HepG2 (cell line): ENCODE measurements around the gene CARS2. TPM values are rescaled to one million over a fixed set of nuclear protein-coding genes. Genes with fewer than 3 reads are reported as not detected.
A peak's percentile ranks its signal among the peaks of the same experiment; 100 is the strongest.

Experiments
- ARID2 ChIP-seq: sonication (generic); formaldehyde crosslinking; IDR thresholded peaks from 2 replicates; pipeline ENCODE4 v1.8.1; 2022; ENCODE audit warnings: mild to moderate bottlenecking, missing genetic modification reagents, borderline replicate concordance
- BORCS8-MEF2B ChIP-seq: sonication (generic); formaldehyde crosslinking; IDR thresholded peaks from 2 replicates; pipeline ENCODE4 v1.8.0; 2022; ENCODE audit warnings: mild to moderate bottlenecking, missing genetic modification reagents
- CBFB ChIP-seq: sonication (generic); formaldehyde crosslinking; IDR thresholded peaks from 2 replicates; pipeline ENCODE4 v1.4.0; 2020; ENCODE audit warnings: missing genetic modification reagents
- MIER3 ChIP-seq: IDR thresholded peaks from 2 replicates; pipeline ENCODE4 v1.6.1; 2016; ENCODE audit warnings: missing compliant biosample characterization, borderline replicate concordance
- PHF20 ChIP-seq: sonication (generic); formaldehyde crosslinking; IDR thresholded peaks from 2 replicates; pipeline ENCODE4 v1.5.0; 2020; ENCODE audit warnings: mild to moderate bottlenecking, missing genetic modification reagents
- REPIN1 ChIP-seq: sonication (generic); formaldehyde crosslinking; IDR thresholded peaks from 2 replicates; pipeline ENCODE4 v1.8.0; 2022; ENCODE audit warnings: missing genetic modification reagents, low read depth, mild to moderate bottlenecking, borderline replicate concordance
- RNF2 ChIP-seq: fragments of 450-650 bp; conservative IDR thresholded peaks from 2 replicates; pipeline ENCODE4 v1.6.1; 2016; ENCODE audit warnings: low read depth
- SMARCE1 ChIP-seq: fragments of 450-650 bp; IDR thresholded peaks from 2 replicates; pipeline ENCODE4 v1.6.1; 2017; ENCODE audit warnings: borderline replicate concordance
- TFAP4 ChIP-seq: sonication (generic); IDR thresholded peaks from 2 replicates; pipeline ENCODE4 v1.6.1; 2016; ENCODE audit warnings: low read depth, borderline replicate concordance
- THAP9 ChIP-seq: sonication (generic); formaldehyde crosslinking; IDR thresholded peaks from 2 replicates; pipeline ENCODE4; 2020; ENCODE audit warnings: missing genetic modification reagents, mild to moderate bottlenecking, borderline replicate concordance
- TRIM24 ChIP-seq: sonication (generic); formaldehyde crosslinking; IDR thresholded peaks from 2 replicates; pipeline ENCODE4 v1.8.0; 2022; ENCODE audit warnings: mild to moderate bottlenecking, missing genetic modification reagents
- ZNF138 ChIP-seq: sonication (generic); formaldehyde crosslinking; IDR thresholded peaks from 2 replicates; pipeline ENCODE4 v1.5.0; 2020; ENCODE audit warnings: mild to moderate bottlenecking, low read depth, missing genetic modification reagents
- ZNF513 ChIP-seq: sonication (generic); formaldehyde crosslinking; conservative IDR thresholded peaks from 2 replicates; pipeline ENCODE4 v1.5.0; 2020; ENCODE audit warnings: missing genetic modification reagents
- ZNF572 ChIP-seq: sonication (generic); formaldehyde crosslinking; IDR thresholded peaks from 2 replicates; pipeline ENCODE4 v1.5.1; 2020; ENCODE audit warnings: mild to moderate bottlenecking, missing genetic modification reagents
- ZNF614 ChIP-seq: IDR thresholded peaks from 2 replicates; pipeline ENCODE4 v1.6.1; 2018; ENCODE audit warnings: missing biosample characterization, missing genetic modification reagents, inconsistent platforms, borderline replicate concordance
- ZNF713 ChIP-seq: sonication (generic); formaldehyde crosslinking; IDR thresholded peaks from 2 replicates; pipeline ENCODE4 v1.4.0; 2020; ENCODE audit warnings: mild to moderate bottlenecking, missing genetic modification reagents
- ZNF816 ChIP-seq: sonication (generic); formaldehyde crosslinking; IDR thresholded peaks from 2 replicates; pipeline ENCODE4 v1.8.0; 2022; ENCODE audit warnings: missing genetic modification reagents, mild to moderate bottlenecking, borderline replicate concordance
- ZSCAN20 ChIP-seq: sonication (generic); formaldehyde crosslinking; IDR thresholded peaks from 2 replicates; pipeline ENCODE4 v1.4.0; 2020; ENCODE audit warnings: missing genetic modification reagents, mild to moderate bottlenecking, borderline replicate concordance
- polyA plus RNA-seq, 8 experiments: library from polyadenylated mRNA; depleted of rRNA in 3 of 8; stranded (reverse) in 7 of 8; unstranded in 1 of 8; fragments of >200 nt; fragmentation: Illumina TruSeq in 4 of 8; extraction: Trizol in 4 of 8; gene quantifications; 2 replicates each; pipeline versions ENCODE4 v1.2.1 to v1.2.3, GENCODE V29; 2011 to 2016; ENCODE audit warnings: low read depth in 4 of 8, missing spikeins in 1 of 8, mixed read lengths in 1 of 8; ENCODE audit not compliant: insufficient read depth in 1 of 8
- total RNA-seq, 5 experiments: library from RNA; depleted of rRNA; stranded (reverse); fragments of >200 nt; fragmentation: Illumina TruSeq; extraction: Trizol; gene quantifications; 2 replicates each; pipeline ENCODE4 v1.2.3, GENCODE V29; 2016; ENCODE audit warnings: low read depth in 1 of 5
- TF ChIP-seq, protein P1 (sequence below): sonication (generic); formaldehyde crosslinking; IDR thresholded peaks from 2 replicates; pipeline ENCODE4 v1.4.0; 2020; ENCODE audit warnings: missing genetic modification reagents; ENCODE audit errors: not compliant biosample characterization
- TF ChIP-seq, protein P2 (sequence below): sonication (generic); formaldehyde crosslinking; IDR thresholded peaks from 2 replicates; pipeline ENCODE4 v1.4.0; 2020; ENCODE audit warnings: missing genetic modification reagents, borderline replicate concordance

The CARS2 gene
- total and polyA plus RNA-seq, 2 of the 13 experiments (the other 11 are each of a cell fraction or from before 2014, with no cell fraction given): 41.1 to 59.3 TPM

- no peak for TF ChIP-seq ZNF513
- TF ChIP-seq ZNF816: no peak; the same call in 1 of the 2 replicates
- TF ChIP-seq ZNF713 (CRISPR knock-in tag): no peak
- no peak for TF ChIP-seq ZSCAN20 (CRISPR knock-in tag)
- no peak; the same call in 1 of the 2 replicates for TF ChIP-seq MIER3
- TF ChIP-seq, protein P1, sequence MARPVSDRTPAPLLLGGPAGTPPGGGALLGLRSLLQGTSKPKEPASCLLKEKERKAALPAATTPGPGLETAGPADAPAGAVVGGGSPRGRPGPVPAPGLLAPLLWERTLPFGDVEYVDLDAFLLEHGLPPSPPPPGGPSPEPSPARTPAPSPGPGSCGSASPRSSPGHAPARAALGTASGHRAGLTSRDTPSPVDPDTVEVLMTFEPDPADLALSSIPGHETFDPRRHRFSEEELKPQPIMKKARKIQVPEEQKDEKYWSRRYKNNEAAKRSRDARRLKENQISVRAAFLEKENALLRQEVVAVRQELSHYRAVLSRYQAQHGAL (CRISPR knock-in tag): no peak
- no peak for TF ChIP-seq ARID2 (CRISPR knock-in tag)
- TF ChIP-seq, protein P2, sequence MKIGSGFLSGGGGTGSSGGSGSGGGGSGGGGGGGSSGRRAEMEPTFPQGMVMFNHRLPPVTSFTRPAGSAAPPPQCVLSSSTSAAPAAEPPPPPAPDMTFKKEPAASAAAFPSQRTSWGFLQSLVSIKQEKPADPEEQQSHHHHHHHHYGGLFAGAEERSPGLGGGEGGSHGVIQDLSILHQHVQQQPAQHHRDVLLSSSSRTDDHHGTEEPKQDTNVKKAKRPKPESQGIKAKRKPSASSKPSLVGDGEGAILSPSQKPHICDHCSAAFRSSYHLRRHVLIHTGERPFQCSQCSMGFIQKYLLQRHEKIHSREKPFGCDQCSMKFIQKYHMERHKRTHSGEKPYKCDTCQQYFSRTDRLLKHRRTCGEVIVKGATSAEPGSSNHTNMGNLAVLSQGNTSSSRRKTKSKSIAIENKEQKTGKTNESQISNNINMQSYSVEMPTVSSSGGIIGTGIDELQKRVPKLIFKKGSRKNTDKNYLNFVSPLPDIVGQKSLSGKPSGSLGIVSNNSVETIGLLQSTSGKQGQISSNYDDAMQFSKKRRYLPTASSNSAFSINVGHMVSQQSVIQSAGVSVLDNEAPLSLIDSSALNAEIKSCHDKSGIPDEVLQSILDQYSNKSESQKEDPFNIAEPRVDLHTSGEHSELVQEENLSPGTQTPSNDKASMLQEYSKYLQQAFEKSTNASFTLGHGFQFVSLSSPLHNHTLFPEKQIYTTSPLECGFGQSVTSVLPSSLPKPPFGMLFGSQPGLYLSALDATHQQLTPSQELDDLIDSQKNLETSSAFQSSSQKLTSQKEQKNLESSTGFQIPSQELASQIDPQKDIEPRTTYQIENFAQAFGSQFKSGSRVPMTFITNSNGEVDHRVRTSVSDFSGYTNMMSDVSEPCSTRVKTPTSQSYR: no peak
- TF ChIP-seq ZNF138 (CRISPR knock-in tag): no peak; the same call in 1 of the 2 replicates
- TF ChIP-seq PHF20 (CRISPR knock-in tag): peak; percentile 65
- TF ChIP-seq ZNF572: 0 out of 2 replicates have a peak, but pooled peaks have one; percentile 79
- no peak for TF ChIP-seq TRIM24
- peak; percentile 19; the same call in 1 of the 2 replicates for TF ChIP-seq TFAP4
- 0 out of 2 replicates have a peak, but pooled peaks have one; percentile 18 for TF ChIP-seq REPIN1 (CRISPR knock-in tag)
- no peak for TF ChIP-seq SMARCE1
- TF ChIP-seq BORCS8-MEF2B (CRISPR knock-in tag): no peak; the same call in 1 of the 2 replicates
- TF ChIP-seq ZNF614 (CRISPR knock-in tag): no peak
- TF ChIP-seq CBFB: no peak; the same call in 1 of the 2 replicates
- TF ChIP-seq RNF2: peak; percentile 72; the same call in 1 of the 2 replicates
- TF ChIP-seq THAP9 (CRISPR knock-in tag): peak; percentile 58; the same call in 1 of the 2 replicates
These were observed 7.1 kb upstream of the CARS2 start (continued) for GRCh38 chr13:110712849-110713641.
